Esophagus muscularis mucosa (tissue), 4 donors: Measurements from ENCODE around the gene SLC16A11.

Experiments
- CTCF ChIP-seq, 3 experiments: fragments of 200-600 bp in 2 of 3; fragments of 450-650 bp in 1 of 3; sonication (generic) in 2 of 3; IDR thresholded peaks; one replicate each; pipeline ENCODE4 v1.5.1; 2017 to 2019; ENCODE audit warnings: antibody characterized with exemption in 3 of 3, mild to moderate bottlenecking in 2 of 3, moderate library complexity in 1 of 3
- EP300 ChIP-seq: sonication (generic); formaldehyde crosslinking; IDR thresholded peaks from one replicate; pipeline ENCODE4 v1.6.1; 2017; ENCODE audit warnings: antibody characterized with exemption
- POLR2A ChIP-seq: fragments of 450-650 bp; IDR thresholded peaks from one replicate; pipeline ENCODE4 v1.6.1; 2017; ENCODE audit warnings: antibody characterized with exemption, moderate library complexity, mild to moderate bottlenecking, low read depth

GRCh38 chr17:7070712-7071111, 26.8 kb upstream of the SLC16A11 start:
- TF ChIP-seq CTCF (IDR thresholded peaks at IDR 0.05) (no peak), POLR2A (no peak), EP300 (no peak)
